ENCODE results near the gene DDI1.
"Not testable (repeated sequence)": the region's sequence is repeated elsewhere in the genome, so short reads cannot be mapped to it uniquely, and the experiment has no call there.

Gene DDI1

DNA sequence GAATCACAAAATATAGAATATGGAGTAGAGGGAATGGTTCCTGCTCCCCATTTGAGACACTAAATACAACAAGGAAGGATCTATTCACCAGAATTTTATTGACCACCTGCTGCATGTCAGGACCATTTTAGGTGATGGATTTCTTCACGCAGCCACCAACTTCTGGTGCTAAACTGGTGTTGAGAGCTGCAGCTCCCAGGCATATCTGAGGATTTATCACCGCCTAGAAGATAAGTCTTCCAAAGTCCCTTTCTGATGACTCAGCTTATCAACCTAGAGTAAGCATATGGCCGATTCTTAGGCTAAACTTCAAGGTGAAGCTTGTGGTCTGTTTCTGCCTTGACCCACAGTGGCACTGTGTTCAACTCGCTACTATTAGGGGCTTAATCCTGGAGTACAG, 6.7 kb downstream of the DDI1 start:
- no peak for DNase-seq

DNA sequence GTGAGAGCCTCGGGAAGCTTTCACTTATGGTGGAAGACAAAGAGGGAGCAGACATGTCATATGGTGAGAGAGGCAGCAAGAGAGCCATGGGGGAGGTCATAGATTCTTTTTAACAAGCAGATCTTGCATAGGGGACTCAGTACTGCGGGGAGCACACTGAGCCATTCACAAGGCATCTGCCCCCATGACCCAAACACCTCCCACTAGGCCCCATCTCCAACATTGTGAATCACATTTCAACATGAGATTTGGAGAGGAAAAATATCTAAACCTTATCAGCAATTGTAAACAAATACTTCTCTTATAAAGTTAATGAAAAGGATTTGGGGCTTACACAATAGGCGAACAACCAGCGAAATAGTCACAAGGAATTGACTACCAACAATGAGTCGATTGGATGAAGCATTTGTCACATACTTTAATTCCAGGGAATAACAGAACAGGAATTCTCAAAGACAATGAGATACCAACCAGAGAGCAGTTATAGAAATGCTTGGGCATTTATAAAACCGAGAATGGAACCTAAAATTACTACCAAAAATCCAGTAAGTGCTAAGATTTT, 7.3 kb downstream of the DDI1 start:
- no peak for DNase-seq

DNA sequence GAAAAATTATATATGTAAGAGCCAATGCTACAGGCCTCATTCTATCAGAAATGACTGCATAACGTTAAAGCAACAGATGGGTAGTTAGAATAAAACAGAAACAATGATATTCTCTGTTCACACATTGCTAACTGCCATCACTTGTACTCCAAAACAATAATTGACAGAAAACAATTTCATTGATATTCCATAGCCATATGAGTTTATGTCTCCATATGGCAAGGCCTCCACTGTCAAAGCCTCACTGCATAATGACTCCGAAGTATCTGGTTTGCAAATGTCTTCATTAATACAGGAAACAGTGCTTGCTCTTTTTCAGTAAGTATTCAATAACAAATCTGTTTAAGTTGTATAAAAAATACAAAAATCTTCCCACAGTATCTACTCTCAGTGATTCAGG, 9.9 kb downstream of the DDI1 start:
- DNase-seq = no peak

DNA sequence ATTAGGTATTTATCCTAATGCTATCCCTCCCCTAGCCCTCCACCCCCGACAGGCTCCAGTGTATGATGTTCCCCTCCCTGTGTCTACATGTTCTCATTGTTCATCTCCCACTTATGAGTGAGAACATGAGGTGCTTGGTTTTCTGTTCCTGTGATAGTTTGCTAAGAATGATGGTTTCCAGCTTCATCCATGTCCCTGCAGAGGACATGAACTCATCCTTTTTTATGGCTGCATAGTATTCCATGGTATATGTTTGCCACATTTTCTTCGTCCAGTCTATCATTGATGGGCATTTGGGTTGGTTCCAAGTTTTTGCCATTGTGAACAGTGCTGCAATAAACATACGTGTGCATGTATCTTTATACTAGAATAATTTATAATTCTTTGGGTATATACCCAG, 10.4 kb downstream of the DDI1 start:
- not testable (repeated sequence) for DNase-seq

DNA sequence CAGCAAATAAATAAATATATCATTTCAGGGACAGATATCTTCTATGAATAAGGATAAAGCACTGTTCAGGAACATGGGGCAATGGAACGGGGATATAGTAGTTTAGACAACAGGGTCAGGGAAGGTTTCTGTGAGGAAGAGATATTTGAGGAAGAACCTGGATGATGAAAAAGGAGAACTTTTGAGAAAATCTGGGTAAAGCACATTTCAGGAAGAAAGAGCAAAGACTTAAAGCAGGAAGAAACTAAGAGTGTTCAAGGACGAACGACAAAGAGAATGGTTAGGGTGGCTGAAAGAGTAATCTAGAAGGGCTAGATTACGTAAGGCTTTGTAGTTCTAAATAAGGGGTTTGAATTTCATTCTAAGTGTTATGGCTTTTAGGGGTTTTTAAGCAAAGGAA, 12.7 kb downstream of the DDI1 start:
- no peak for DNase-seq

DNA sequence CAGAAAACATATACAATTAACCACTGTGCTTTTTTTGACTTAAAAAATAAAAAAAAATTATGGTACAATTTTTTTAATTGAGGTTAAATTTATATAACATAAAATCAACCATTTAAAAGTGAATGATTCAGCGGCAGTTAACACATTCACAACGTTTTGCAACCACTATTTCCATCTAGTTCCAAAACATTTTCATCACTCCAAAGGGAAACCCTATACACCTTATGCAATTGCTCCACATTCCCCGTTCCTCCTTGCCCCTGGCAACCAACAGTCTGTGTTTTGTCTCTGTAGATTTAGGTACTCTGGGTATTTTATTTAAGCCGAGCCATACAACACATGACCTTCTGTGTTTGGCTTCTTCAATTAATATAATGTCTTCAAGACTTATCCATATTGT, 15.3 kb downstream of the DDI1 start:
- DNase-seq = no peak

DNA sequence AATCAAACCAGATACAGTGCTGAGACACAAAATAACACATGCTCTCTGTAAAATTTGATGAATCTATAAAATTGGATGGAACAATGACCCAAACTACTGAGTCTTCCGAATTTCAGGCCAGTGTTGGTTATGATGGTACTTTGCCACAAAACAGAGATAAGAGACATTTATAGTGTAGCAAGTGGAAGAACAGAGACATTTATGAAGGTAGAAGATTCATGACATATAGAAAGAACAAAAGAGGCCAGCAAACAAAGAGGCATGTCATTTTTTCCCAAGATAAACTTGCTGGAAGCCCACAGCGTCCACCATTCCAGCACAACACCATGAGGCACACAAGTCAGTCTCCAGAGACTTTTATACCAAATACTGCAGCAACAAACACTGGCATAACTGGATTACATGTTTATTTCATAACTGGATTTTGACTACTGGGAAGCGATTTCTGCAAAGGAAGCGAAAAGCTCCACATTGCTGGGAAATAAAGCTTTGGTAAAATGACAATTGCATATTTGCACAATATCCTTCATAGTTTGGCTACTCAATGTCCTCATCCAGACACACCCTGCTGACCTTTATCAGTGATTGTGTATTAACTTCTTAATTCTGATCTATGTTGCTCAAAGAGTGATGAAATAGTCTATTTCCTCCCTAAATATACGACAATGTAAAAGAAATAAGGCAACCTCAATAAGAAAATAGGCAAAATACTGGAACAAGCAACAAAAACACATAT, 17.5 kb downstream of the DDI1 start:
- DNase-seq = no peak

DNA sequence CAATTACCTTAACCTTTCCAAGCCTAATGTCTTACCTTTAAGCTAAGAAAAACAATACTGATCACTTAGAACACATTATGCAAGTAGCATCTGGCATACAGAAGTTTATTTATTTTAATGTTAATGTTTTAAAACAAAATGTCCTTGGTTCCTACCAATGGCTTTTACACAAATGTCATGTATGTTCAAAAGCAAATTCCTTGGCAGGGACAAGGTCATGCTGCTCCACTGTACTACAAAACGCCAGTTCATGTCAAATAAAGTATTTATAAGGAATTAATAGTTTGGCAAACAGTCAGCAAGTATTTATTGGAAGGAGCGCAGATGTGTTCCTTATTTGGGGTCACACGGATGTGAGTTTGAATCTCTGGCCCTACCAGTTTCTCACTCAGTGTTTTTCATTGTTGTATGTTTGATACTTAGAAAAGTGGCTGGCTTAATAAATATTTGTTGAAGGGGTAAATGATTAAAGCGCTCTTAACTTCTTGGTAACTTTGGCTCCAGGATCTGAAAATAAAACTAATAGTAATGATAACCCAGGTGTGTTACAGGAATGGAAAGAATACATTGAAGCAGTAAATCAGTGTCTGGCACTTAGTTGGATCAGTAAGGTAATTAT, 18.6 kb downstream of the DDI1 start:
- no peak for DNase-seq

DNA sequence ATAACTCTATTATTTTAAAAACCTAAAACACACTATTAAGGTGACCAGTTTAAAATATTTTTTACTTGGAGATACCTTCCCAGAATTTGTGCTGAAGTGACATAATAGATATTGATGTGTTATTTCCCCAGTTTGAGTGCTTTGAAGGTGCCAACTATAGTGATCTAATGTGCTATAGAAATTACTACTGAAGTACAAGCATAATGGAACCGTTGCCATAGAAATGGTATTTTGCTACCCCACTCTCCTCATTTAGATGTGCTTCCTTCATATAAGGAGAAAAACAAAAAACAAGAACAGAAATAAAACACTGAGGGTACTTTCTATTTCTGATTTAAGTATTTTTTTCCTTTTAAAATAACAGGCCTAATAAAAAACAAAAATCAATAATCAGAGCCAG, 19.2 kb downstream of the DDI1 start:
- no peak for DNase-seq

DNA sequence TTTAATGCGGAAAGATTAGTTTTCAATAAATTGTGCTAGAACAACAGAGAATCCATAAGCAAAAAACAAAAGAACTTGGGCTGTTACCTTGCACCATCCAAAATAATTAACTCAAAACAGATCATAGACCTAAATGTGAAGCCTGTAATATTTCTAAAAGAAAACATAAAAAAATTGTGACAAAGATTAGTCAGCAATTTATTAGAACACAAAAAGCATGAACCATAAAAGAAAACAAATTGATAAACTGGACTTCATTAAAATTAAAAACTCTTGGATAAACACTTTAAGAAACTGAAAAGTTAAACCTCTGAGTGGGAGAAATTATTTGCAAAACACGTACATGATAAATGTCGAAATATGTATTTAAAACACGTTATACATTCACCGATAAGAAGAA, 21.5 kb downstream of the DDI1 start:
- DNase-seq = no peak

DNA sequence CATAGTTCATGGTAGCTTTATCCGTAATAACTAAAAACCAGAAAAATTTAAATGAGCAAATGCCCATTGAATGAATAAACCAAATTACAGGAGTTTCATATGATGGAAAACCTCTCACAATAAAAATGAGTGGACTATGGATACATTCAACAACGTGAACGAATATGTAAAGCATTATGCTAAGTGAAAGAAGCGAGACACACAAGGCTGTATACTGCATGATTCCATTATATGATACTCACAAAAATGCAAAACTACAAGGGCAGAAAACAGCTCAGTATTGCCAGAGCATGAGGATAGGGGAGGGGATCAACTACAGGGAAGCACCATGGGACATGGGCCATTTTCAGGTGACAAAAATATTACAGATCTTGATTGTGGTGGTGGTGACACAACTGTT, 22.2 kb downstream of the DDI1 start:
- DNase-seq = no peak

DNA sequence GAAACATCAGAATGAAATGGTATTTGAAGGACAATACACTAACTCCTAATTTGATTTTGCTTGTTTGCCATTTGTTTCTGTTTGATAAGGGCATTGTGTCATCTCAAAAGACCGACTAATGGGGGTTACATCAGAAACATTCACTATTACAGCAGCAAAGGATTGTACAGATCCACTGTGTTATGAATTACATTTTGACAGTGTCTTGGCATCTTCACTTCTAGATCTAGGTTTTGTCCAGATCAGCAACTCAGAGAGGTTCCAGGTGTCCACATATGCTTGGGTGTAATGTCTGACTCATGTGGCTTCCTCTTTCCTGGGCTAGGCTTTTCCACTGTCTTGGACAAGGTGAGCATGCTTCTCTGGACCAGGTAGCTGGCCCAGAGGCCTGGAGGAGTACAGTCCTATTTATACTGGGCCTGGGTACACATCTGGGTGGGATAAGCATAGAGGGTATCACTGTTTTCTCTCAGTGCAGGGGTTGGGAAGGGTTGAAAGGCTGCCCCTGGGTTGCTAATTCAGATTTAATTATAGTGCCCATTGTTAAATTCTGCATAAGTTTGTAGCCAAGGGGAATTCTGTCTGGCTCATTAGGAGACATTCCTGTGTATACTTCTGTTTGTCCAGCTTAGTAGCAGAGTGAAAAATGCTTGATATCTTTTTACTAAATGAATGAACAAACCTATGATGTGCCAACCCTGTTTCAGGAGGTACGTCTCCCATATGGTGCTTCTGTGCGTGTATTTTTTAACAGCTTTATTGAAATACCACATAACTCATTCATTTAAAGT, 23.8 kb downstream of the DDI1 start:
- DNase-seq = no peak

DNA sequence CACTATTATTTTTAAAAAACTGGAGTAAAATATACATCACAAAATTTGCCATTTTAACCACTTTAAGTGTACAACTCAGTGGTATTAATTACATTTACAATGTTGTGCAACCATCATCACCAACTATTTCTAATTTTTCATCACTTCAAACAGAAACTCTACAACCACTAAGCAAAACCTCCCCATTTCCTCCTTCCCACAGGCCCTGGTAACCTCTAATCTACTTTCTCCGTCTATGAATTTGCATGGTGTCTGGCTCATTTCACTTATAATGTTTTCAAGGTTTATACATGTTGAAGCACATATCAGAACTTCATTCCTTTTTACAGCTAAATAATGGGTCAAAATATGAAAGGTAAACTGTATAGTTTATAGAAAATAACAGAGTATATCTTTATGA, 24.4 kb downstream of the DDI1 start:
- DNase-seq = no peak

DNA sequence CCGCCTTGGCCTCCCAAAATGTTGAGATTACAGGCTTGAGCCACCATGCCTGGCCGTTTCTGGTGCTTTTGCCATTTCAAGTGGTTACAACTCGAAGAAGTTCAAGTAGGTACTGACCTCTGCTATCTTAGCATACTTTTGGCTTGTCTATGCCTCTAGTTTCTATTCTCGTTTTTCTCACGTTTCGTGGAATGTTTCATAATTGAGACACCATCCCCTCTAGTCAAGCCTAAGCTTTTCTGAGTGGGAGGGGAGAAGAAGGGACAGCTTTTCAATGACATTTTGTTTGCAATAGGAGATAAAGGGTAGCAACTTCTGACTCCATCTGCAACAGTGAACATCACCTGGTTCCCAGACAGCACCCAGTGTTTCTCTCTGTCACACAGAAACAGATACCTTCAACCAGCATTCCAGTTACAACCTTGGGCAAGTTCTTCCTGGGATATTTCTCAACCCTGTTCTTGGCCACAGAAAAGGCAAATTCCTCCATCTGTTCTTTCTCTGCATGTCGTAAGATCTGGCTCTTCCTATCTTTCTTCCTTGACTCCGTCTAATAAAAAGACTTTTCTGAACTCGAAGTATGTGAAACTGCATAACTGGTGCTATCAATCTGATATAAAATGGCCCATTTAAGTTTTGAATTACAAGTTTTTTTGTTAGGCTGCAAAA, 25.5 kb downstream of the DDI1 start:
- DNase-seq = no peak

DNA sequence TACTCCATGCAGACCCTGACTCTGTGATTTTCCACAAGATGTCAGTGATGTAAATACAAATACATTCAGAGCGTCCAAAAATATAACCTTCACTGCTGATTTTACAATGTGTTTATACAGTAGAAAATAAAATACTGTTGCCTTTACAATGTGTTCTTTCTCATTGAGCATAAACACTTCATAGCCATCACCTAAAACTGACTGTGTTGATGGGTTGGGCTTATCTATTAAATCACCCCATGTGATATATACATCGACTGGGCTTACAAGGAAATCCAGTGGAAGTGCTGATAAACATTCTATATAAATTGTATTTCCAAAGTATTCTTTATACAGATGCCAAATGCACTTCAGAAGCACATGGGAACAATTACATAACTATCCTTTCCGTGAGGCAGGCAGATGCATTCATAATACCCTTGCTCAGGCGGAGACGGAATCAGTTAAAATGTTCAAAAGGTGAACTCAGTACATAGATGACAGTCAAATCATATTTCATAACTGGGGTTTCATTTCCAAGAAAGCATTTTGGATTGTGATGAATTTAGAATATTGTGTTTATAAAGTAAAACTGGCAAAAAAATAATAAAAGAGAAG, 27.7 kb downstream of the DDI1 start:
- no peak for DNase-seq

DNA sequence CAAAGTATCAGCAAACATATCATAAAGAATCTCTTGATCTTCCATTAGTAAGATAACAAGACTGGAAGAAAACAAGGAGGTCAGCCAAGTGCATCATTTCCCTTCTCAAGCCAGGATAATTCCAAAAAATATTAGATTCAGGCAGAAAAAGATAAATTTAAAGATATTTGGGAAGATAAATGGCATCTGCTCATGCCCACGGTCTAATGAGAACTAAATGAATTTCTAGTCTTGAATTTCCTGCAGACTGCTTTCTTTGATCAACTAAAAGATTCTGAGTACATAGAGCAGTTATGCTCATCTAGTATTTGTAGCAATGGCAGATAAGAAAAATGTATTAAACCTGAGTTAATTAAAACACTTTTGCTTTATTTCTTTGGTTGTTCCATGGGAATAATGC, 31.1 kb downstream of the DDI1 start:
- no peak for DNase-seq

DNA sequence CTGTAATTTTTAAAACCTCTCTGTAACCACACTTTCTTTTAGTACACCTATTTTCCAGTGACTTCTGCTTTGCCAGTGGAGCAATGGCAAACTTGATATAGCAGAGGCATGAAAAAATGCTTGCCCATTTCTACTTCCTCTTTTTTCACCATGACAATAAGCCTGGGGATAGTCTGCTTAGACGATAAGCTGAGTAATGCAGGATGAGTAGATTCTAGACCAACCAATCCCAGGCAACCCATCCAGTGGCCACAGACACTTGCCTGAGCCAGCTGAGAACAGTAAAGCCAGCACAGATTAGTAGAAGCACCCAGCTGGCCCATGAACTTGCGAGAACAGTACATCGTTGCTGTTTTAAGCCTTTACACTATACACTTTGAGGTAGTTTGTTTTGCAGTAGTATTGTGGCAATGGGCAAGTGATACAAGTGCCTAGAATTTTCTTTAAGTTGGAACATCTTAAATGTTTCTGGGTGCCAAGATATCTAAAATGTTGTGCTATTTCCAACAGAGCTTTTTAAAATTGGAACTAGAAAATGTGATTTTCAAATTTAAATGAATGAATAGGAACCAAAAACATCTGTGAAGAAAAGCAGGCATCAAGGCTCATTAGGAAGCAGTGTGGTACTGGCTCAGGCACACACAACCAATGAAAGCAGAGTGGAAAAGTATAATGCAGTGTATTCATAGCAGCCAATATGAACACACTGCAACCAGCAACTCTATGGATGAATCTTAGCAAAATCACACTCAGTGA, 37.7 kb downstream of the DDI1 start:
- DNase-seq = no peak

DNA sequence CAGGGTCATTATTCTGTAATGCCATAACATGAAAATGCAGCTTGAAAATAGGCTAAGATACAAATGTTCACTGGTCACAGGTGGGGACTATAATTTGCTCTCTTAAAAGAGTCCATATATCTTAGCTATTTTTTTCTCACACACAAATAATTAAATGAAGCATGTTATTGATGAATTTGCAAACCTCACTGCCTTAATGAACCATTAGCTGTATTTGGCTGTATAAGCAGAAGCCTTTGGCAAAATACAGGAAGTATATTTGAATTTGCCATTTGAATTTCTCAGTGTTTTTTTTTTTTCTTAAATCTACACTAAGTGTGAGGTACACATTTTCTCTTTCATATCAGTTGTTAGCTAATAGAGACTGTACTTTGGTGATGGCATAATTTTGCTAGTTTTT, 38.7 kb downstream of the DDI1 start:
- DNase-seq = no peak

DNA sequence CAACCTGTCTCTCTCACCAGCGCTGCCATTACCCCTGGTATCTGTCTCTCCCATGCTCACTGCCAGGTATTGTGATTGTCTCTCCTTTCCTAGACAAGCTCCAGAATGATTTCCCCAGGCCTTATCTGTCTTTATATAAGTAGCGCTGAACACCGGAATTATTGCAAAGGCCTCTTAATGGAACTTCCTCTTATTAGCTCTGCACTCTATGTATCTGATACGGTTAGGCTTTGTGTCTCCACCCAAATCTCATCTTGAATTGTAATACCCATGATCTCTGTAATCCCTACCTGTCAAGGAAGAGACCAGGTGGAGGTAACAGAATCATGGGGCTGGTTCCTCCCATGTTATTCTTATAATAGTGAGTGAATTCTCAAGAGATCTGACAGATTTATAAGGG, 39.3 kb downstream of the DDI1 start:
- DNase-seq = no peak

DNA sequence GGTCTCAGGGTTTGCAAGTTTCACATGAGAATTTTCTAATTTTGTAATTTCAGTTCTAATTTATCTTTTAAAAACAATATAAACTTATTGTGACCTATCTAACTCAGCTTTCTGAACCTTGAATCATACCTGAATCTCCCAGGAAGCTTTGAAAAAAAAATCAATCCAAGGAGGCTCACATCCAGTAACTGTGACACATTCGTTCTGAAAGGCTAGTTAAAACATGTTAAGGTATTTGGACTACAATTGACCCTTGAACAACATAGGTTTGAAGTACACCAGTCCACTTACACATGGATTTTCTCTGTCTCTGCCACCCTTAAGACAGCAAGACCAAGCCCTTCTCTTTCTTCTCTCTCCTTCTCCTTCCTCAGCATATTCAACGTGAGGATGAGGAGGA, 40.0 kb downstream of the DDI1 start:
- no peak for DNase-seq

DNA sequence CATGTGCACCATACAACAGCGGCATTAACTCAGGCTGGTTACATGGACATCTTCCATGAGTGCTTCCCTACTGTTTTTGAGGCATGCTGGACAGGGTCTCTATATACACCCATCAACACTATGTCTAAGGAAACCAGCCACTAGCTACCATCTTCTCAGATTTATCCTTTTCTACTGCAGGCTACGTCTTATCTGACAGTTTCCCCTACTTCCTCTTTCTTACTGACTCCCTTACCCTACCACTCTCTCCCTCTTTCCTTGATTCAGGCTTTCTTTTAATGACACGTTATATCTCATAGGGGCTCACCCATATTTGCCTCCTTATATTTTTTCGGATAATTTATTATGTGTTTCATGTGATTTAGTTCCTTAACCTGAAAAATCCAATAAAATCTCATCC, 41.8 kb downstream of the DDI1 start:
- no peak for DNase-seq

DNA sequence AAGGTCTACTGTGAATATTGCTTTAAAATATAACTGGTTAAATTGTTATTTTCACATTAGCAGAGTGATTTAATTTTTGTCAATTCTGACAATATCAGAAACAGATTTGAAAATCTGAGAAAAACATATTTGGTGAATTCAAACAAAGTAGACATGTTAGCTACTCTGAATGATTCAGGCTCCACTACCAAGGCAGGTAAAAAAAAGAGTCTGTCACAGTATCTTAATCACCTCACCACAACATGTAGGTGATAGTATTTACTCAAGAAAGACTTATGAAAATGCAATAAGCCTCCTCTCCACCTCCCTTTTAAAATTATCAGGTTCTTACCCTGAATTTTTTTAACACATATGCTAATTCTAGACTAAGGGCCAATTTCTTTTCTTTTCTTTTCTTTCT, 42.6 kb downstream of the DDI1 start:
- DNase-seq = no peak
